NCI-H82 (cell line): ENCODE data around the gene KLC1.

ENCODE experiments used
- DNase-seq: peaks from one replicate; lab custom pipeline; 2025; lab: John Stamatoyannopoulos, UW

KLC1 gene

DNA sequence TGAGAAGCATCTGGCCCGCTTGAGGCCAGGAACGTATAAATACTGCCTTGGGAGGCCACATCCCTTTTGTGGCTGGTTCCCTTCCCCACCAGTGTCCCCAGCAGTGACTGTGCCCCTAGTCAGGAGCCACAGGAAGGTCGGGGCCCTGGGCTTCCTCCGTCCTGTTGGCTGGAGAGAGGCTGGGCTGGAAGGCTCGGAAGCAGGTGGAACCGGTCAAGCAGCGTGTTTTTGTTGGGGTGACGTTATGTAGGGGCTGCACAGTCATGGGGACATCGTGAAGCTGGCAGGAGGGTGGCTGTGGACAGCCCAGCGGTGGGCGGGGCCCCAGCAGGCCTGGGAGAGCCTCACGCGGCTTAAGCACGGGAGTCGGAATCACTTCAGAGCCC, 76.1 kb downstream of the KLC1 start:
- no peak for DNase-seq

DNA sequence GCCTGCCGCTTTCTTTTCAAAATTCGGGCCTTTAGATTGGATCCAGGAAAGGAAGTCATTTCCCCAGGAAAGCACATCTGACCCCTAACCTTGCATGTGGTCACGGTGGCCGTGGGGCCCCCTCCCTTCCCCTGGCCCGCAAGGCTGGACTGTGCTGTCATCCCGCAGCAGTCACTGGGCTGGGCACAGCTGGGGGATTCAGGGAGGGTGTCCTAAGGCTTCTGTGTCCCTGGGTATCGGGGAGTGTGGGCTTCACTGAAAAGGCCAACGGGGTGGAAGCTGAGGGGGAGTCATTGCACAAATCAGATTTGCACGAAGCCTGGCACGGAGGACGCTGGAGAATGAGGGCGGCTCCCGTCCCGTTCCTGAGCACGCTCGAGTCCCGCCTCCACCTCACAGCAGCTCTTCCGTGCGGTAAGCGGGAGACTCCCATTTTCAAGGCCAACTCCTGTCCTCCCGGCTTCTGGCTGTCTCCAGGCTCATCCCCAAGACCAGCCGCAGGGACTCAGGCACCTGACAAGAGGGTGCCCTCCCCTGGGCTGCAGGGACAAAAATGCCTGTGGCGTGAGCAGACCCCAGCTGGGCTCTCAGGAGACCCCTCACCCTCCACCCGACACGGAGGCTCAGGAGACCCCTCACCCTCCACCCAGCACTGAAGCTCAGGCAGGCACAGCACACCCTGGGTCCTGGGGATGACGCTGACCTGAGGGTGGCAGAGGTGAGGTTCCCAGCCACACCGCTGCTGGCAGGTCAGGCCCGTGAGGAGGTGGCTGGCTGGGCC, 76.7 kb downstream of the KLC1 start:
- no peak for DNase-seq

DNA sequence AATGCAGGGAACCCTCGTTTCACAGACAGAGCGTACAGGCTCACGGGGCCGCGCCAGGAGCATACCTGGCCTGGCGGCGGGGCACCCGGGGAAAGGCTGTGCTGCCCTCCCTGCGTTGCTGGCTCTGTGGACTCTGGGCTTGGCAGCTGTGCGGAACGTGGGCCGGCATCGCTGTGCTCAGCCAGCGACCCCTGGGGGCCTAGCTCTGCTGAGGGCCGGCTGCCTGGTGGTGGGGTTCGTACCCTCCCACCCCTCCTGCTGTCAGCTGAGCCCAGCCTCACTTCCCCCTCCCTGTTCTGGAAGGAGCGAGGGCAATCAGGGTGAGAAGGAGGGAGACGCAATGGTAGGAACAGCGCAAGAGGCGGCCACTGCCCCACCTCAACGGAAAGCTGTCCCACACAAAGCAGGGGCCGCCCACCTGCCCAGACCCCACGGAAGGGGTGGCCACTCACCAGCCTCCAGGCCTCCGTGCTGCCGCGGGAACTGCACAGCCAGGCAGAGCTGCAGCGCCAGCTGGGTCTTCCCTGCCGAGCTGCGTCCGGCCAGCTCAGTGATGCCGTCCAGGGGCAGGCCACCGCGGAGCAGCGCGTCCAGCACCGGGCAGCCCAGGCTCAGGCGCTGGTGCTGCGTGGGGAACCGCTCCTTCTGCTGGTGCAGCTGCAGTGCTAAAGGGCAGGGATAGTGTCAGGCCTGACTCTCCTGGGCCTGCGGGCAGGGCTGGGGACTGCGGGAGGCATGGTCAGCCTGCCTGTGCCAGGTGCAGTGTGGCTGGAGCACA, 77.7 kb downstream of the KLC1 start:
- DNase-seq = no peak

DNA sequence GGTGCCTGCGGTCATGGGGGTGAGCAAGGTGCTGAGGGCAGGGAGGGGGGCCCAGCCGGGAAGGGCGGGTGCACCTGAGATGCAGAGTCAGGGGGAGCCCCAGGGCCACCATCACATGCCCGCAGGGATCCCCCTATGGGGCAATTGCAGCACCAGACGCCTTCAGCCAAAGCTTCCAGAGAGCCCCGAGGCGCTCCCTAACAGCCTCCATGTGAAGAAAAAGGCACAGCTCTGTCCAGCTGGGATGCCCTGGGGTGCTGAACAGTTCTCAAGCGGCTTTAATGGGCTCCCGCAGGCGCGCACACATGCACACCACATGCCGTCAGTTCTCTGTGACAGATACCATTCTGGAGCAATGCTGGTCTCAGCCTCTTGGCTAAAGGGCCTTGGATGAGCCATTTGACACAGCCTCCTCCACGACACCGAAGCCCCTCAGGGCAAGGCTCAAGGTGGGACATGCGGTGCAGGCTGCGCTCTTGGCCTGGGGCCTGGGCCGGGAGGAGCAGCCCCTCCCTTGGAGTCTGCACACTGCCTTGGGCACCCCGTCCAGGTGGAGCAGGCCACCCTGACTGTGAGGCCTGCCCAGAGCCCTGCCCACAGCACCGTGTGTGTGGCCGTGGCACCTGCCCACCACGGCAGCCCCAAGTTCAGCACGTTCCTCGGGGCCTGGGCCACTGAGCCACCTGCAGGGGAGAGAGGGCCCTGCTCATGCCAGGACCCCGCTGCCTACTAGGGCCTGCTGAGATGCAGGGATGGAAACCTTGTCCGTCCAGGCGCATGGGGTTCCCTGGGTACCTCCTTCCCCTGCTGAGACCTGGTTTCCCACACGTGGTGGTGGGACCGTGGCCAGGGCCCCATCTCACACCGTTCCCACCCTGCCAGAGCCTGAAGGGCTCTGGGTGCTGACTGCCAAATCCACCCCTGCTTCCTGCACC, 78.6 kb downstream of the KLC1 start:
- no peak for DNase-seq

- DNase-seq = no peak
These were observed 79.8 kb downstream of the KLC1 start for GRCh38 chr14:103708750-103709187.

DNA sequence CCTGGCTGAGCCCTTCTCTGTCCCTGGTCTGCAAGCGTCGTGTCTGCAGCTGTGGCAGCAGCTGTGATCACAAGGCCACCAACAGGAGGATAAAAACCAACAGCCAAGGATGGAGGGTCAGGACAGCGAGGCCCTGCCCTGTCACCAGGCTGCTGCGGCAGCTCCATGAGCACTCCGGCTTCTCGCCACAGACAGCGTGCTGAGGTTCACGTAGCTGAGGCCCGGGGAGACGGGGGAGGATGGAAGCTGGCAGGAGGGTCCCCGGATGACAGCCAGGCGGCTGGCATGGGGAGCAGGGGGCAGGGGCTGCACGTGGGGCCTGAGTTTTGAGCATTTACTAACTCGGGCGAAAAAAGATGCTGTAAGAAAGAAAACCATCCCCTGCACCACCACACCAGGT, 80.8 kb downstream of the KLC1 start:
- no peak for DNase-seq

- DNase-seq = no peak
These were observed 81.9 kb downstream of the KLC1 start for GRCh38 chr14:103710771-103711377.

- DNase-seq = no peak
These were observed 82.8 kb downstream of the KLC1 start for GRCh38 chr14:103711516-103712431.

DNA sequence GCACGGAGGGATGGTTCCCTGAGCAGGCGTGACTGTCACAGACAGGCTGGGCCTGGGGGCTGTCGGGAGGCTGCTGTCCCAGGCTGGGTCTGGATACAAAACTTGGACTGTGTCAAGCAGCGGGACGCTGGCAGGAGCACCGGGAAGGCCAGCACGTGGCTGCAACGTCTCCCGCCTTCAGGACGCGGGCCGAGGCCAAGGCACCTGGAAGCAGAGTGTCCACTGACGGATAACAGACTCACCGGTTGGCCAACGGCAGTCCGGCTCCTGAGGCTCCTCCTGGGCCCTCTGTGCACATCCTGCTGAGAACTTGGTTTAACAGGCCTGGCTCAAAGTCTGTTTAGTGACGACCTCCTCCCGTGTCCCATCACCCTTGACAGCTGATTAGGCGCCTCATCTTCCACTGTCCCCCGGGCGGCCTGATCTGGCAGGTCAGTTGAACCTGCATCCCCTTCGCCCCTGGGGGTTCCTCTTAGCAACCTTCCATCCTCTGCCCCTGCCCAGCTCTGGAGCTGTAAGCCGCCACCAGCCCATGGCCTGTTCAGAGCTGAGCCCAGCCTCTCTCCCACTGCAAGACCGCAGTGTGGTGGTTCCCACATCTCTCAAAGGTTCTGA, 83.7 kb downstream of the KLC1 start:
- DNase-seq = no peak

DNA sequence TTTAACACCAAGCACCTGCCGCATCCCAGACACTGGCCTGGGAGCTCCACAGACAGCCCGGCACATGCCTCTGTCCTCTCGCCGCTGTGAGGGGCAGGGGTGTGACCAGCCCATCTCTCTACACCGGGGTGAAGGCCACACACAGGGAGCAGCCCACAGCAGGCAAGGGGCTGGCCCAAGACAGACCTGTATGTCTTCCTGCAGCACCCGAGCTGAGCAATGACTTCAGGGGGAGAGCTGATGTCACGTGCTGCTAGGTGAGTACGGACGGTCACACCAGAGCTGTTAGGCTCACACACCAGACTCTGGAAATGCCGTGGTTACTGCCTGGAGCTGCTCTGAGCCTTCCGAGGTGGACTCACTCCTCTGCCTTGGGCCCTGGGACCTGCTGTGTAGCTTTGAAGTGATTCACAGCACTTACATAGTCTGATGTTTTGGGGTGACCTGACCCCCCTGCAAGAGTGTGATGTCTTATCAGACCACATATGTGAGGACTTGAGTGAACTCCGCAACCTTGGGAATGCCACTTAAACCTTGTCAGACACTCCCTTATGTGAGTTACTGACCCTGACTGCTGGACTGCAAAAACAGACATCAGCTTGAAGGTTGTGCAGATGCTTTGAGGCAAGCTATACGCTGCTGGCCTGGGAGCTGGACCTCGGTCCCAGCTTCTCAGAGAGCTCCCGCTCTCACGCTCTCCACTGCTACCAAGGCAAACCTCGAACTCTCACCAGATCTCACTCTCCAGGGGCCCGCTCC, 84.5 kb downstream of the KLC1 start:
- DNase-seq = no peak

- no peak for DNase-seq
These were observed 85.2 kb downstream of the KLC1 start for GRCh38 chr14:103714063-103714724.

DNA sequence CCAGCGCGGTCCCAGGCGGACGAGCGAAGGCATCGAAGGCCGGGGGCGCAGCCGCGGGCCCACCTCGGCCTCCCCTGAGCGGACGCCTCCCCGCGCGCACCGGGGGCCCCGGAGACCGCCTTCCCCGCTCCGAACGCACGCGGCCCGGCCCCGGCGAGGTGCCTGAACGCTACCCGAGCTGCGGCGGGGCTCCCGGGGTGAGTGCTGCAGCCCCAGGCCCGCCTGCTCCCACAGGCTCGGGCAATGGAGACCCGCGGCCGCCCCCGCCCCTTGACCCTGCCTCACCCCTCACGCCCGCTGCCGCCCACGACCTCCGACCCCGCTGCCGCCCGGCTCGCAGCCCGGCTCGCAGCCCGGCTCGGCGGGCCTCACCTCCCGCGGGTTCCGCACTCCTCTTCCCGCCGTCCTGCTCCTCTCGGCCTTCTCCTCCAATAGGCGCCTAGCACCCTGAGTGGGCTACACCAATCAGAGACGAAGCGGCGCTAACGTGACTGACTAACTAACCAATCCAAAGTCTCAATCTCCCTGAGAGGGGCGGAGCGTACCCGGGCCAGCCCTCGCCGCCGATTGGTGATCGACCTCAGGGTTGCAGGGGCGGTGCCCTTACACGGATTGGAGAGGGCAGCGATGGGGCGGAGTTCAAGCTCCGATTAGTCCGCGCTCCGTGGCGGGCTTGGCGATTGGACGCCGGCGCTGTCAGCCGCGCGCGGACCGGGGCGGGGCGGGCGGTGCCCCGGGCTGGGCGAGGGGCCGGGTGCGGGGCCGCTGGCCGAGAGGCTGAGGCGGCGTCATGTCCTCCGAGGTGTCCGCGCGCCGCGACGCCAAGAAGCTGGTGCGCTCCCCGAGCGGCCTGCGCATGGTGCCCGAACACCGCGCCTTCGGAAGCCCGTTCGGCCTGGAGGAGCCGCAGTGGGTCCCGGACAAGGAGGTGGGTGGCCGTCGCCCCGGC, 86.3 kb downstream of the KLC1 start, which contains the start of the genes XRCC3 and ZFYVE21:
Gene XRCC3, minus strand, starts transcription at position 400 of the 949 bp plus-strand sequence. CDS start 4,364 bp downstream, outside the sequence.
Gene ZFYVE21, plus strand, starts transcription at position 759 of the 949 bp plus-strand sequence. Its CDS starts 32 bp downstream, at position 791.
- peak; percentile 99 for DNase-seq

DNA sequence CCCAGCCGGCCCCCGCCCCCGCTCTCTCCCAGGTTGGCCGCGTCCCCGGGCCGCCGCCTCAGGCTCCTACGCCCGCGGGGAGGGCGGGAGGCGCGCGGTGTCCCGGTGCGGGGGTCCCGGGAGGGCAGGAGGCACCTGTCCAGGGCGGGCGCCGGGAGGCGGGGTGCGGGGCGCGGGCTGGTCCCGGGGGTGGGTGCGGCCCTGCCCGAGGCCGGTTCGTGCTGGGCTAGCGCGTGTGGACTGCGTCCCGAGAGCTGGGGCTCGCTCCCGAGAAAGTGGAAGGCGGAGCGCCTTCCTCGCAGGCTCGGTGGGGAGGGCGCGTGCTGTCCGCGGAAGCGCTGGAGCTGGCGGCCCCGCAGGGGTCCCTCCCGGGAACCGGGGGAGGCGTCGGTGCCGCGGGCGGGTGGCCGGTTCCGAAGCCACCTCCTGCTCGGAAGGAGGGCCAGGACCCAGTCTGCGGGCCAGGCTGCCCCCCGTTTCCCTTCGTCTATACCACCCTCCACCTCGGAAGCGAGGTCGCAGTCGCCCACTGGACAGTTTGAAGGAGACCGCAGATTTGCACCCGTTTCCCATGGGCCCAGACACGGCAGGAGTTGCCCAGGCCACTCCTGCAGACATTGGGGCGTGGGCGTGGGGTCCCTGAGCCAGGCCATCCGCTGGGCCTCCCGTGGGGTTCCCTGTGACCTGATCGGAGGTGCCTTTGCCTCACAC, 87.2 kb downstream of the KLC1 start:
- peak; percentile 20 for DNase-seq

- DNase-seq = no peak
These were observed 87.9 kb downstream of the KLC1 start for GRCh38 chr14:103716899-103717411.

- no peak for DNase-seq
These were observed 89.6 kb downstream of the KLC1 start for GRCh38 chr14:103718572-103718971.

DNA sequence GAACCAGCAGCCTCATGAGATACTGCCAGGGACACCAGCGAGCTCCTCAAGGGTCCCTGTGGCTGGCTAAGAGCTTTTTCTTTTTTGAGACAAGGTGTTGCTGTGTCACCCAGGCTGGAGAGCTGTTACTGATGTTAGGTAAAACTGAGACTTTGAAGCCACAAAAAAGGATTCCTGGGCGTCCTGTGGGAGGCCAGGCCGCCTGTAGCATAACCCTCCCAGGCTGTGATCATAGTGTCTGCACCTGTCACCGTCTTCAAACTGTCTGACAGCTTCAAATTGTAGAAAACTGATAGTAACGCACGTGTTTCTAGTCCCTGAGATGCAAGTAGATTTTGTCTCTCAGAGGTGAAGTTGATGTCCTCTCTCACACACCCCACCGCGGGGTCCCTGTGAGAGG, 90.7 kb downstream of the KLC1 start:
- DNase-seq = no peak
